ENCODE measurements around the gene KRT40. TPM values are rescaled to one million over a fixed set of nuclear protein-coding genes. Genes with fewer than 3 reads are reported as not detected.
"Not testable (repeated sequence)": the region's sequence is repeated elsewhere in the genome, so short reads cannot be mapped to it uniquely, and the experiment has no call there.

The KRT40 gene
- total RNA-seq (2014; rRNA removed; shearing (Covaris generic)) = not detected in 2 replicates

DNA sequence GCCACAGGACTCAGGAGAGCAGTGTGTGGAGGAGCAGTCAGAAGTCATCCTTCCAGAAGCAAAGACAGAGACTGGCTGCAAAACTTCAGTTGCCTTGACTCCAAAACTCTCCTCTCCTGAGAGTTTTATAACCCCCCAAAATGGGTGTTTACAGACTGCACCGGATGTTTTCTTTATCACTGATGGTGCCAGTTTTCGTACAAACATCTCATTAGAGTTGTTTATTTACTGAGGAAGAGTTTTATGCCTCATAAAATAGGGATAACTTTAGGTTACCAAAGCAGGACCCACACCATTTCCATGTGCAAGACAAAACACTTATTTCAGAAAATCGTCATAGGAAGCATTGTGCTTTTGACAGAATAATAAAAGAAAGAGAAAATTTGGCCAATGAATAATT lies at the start of gene KRT40:
TSS of gene KRT40 (minus strand) at position 101 of the 400 bp plus-strand sequence. CDS start at position 48, 53 bp downstream.
- no peak for DNase-seq (ENCODE audit: low read depth)

DNA sequence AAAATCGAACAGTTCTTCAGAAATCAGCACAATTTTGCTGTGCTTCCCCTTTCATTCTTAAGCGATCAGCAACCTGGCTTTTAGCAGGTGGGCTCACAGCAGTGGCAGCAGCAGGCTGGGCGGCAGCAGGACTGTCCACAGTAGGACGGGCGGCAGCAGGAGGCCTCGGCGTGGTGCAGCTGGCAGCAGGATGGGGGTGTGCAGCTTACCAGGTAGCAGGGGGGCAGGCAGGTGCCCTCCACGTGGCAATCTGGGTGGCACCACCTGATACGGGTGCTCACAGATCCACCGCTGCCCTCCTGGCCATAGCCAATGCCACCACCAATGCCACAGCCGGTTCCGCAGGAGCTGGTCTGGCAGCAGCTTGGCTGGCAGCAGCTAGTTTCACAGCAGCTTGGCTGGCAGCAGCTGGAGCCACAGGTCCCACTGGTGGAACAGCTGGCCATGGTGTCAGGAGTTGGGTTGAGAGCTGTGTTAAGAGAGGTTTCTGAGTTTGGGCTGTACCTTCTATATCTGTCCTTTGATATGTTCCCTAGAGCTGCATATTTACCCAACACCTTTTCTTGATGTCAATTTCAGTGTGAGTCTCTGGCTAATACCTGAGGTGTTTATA lies 45.6 kb upstream of the KRT40 start, which contains the start of gene KRTAP1-4:
TSS of gene KRTAP1-4 (minus strand) at position 563 of the 613 bp plus-strand sequence. CDS start at position 446, 117 bp downstream.
- DNase-seq (ENCODE audit: low read depth) = no peak

DNA sequence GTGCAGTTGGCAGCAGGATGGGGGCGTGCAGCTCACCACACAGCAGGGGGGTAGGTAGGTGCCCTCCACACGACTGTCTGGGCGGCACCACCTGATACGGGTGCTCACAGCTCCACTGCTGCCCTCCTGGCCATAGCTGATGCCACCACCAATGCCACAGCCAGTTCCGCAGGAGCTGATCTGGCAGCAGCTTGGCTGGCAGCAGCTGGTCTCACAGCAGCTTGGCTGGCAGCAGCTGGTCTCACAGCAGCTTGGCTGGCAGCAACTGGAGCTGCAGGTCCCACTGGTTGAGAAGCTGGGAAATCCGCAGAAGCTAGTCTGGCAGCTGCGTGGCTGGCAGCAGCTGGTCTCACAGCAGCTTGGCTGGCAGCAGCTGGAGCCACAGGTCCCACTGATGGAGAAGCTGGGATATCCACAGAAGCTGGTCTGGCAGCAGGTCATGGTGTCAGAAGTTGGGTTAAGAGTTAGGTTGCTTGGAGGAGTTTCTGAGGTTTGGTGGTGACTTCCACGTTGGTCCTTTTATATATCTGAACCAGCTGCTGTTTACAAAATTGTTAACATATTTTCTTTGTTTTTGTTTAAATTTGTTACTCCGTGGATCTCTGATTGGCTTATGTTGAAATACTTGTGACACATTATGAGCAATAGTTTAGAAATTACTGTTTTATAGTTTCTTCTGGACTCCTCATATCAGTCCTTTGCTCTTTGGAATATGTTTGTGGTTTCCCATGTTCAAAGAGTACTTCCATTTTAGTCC lies 42.8 kb upstream of the KRT40 start, which contains the start of gene KRTAP1-5:
TSS of gene KRTAP1-5 (minus strand) at position 494 of the 757 bp plus-strand sequence. CDS start at position 441, 53 bp downstream.
- DNase-seq (ENCODE audit: low read depth) = no peak

DNA sequence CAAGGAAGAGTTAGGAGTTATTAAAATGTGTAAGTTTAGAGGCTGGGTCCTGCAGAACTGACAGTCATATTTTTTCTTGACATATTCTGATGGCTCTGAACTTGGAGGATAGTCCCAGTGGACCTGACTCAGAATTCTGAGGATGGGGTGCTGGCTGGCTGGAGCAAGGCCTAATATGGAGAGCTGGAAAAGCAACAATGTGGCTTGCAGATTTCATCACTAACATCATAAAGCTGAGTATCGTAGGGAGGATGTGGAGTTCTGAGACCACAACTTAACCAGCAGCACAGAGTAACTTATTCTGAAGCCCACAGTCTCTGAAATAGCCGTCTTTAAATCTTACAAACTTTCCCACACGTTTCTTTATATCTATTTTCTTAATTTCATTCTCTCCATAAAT lies 40.6 kb upstream of the KRT40 start:
- no peak for DNase-seq (ENCODE audit: low read depth)

DNA sequence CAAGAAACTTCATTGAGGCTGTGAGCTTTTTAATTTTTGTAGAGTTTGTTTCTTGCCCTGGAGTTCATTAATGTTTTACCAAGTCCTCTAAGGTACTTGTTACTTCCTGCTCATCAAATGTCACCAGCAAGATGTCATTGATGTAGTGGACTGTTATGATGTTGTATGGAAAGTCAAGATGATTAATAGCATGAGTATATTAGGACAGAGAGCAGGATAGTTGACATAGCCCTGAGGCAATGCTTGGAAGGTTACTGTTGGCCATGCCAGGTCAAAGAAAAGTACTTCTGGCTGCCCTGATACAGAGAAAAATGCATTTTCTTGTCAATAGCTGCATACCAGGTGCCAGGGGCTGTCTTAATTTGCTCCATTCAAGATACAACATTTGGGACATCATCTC lies 36.2 kb upstream of the KRT40 start:
- no peak for DNase-seq (ENCODE audit: low read depth)

DNA sequence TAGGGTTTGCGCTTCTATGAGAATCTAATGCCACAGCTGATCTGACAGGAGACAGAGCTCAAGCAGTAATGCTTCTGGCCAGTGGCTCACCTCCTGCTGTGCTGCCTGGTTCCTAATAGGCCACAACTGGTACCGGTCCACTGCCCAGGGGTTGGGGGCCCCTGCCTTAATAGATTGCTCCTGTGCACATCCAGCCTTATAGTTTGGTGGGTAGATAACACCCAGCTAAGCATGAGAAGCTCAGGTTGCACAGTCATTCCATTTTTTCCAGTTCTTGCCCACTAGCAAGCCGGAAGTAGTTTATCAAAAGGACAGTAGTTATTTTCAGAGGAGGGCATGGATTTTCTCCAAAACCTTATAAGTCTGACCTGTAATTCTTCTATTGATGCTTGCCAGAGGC lies 35.3 kb upstream of the KRT40 start:
- DNase-seq (ENCODE audit: low read depth) = no peak

DNA sequence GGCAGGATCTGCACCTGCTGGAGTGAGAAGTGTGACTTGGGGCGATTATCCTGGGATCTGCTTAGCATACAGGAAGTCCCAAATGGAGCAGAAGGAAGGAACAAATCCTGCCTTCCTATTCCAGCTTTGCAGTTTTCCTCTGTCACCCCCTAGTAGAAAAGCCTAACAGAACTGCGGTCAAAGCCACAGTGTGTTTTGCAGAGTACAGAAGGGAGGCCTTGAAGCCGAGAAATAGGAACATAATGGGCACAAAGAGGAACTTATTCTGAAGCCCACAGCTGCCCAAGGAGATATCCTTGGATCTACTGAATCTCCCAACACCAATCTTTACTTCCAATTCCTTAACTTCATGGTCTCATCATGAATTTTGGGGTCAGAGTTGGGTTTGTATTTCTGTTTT lies 34.4 kb upstream of the KRT40 start:
- DNase-seq (ENCODE audit: low read depth) = no peak

DNA sequence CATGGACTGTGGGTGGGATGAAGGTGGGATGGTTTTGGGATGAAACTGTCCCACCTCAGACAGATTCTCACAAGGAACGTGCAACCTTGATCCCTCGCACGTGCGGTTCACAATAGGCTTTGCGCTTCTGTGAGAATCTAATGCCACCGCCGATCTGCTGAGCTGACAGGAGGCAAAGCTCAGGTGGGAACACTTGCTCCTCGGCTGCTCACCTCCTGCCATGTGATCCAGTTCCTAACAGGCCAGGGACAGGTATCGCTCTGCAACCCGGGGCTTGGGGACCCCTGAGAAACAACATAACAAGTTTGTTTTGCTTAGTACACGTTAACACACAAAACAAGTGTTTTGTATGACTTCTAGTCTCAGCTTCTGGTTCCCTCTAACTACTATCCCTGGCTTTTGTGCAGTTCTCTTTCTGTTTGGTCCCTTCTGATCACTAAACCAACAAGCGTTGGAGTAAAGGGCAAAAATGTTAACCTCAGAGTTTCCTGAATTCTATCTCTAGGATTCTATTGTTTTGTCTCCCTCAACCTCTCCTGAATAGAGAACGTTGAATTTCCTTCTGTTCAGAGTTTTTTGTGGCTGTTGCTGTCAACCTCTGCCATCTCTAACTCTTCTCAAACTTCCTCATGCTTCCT lies 32.6 kb upstream of the KRT40 start:
- DNase-seq (ENCODE audit: low read depth) = no peak

DNA sequence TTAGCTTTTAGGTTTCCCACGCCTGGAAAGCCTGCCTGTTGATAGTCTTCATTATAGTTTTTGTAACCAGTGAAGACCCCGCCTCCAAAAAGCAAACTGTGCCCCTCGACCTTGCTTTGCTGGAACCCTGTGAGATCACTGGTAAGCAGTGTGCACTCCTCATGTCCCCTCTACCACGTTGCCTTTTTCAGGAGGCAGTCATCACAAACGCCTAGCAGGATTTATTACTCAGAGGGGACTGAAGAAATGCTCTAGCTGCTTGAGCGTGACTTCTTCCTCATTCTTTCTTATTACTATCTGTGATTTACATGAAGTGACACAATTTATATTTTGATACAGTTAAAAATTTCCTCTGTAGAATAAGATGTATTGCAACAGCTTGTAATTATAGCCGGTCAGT lies 31.3 kb upstream of the KRT40 start:
- no peak for DNase-seq (ENCODE audit: low read depth)

DNA sequence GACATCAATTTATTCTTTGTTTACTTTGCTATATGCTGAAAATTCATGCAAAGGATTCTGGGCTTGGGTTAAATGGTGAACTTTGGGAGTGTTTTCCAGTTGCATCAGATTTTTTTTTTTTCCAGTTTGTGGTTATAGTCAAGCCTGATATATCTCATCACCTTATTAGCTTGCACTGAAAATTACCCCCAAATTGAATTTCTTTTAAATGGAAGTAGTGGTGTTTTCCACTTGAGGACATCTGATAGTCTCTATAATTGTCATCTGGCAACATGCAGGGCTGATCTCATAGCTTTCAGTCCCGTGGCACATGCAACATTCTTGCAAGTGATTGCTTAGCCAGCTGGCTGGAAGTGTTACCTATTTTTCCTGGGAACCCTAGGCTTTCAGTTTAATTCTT lies 29.5 kb upstream of the KRT40 start:
- DNase-seq (ENCODE audit: low read depth) = no peak

DNA sequence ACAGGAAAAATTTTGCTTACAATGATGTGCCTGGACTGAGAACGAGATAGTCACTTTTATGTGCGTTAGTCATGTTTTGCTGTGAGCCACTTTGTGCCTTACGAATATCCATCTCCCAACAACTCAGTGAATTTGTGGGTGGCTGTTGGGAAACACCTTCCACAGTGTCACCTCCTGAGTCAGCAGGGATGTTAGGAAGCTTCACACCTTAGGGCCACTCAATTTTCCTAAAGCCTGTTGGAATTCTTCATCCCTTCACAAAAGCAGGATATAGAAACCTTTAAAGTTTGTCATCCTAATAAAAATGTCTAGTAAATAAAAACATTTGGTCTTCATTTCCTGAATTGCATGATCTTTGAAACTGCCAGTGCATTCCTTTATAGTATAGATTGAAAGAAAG lies 29.1 kb upstream of the KRT40 start:
- DNase-seq (ENCODE audit: low read depth) = no peak

DNA sequence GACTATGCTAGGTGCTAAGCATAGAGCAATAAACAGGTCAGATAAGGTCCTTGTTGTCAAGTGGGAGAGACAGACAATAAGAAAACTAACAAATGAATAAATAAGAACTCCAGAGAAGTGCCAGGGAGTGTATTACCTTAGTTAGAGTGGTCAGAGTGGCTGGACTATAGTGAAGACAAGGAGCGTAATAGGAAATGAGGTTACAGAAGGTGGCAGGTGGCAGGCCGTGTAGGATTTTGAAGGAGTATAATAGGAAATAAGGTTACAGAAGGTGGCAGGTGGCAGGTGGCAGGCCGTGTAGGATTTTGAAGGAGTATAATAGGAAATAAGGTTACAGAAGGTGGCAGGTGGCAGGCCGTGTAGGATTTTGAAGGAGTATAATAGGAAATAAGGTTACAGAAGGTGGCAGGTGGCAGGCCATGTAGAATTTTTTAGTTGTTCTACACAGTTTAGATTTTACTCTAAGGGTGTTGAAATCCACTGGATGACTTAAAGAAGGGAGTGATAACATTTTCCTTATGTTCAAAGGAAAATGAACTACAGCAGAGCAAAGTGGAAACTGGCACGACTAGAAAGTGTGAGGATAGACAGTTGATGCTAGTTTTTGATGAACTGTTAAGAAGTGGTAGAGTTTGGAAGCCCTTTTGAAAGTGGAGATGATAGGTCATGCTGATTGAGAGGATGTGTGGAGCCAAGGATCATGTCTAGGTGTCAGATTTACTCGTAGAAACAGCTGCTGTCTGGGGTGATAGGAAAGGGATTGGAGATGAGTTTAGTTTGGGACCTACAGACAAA lies 28.4 kb upstream of the KRT40 start:
- no peak for DNase-seq (ENCODE audit: low read depth)

DNA sequence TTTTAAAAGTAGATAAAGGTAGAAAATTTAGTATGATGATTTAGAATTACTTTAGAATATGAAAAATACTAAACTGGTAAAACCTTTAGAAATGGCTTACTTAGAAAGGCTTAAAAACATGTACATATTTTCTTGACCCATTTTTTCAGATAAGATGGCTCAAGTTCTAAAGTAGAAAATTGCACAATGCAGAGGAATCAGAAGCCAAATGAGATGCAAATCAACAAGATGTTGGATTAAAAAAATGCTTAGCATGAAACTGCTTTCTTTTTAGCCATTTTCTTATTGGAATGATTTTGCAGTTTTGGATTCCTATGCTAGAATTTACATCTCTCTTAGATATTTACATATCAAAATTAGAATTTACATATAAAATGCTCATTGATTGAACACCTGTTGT lies 26.3 kb upstream of the KRT40 start:
- DNase-seq (ENCODE audit: low read depth) = no peak

DNA sequence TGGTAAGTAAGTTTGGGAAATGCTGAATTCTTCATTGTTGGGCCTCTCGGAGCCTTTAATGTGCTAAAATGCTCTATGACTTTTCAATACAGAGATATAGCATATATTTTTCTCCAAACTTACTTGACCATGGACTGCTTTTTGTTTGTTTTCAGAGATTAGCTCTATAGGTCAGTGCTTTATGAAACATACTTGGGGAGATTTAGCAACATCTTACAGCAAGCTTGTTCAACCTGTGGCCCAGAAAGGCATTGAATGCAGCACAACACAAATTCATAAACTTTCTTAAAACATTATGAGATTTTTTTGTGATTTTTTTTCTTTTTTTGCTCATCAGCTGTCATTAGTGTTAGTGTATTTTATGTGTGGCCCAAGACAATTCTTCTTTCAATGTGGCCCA lies 25.8 kb upstream of the KRT40 start:
- no peak for DNase-seq (ENCODE audit: low read depth)

DNA sequence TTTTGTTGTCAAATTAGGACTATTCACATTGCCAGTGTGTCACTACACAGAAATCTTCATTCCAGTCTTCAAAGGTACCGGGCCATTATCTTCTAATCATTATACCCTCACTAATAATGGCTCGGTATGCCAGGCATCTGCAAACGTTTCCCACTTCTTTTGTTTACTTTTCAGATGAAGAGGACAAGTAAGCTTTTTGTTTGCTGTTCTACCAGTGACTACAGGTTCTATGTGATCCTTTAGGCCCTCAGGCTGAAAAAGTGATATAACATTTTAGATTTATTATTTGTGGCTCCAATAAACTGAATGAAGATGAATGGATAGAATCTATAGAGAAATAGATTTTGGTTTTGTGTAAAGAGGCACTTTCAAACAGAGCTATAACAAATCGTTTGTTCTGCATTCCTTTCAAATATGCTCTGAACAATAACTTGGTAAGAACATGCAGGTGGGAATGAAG lies 25.2 kb upstream of the KRT40 start:
- DNase-seq (ENCODE audit: low read depth) = no peak

DNA sequence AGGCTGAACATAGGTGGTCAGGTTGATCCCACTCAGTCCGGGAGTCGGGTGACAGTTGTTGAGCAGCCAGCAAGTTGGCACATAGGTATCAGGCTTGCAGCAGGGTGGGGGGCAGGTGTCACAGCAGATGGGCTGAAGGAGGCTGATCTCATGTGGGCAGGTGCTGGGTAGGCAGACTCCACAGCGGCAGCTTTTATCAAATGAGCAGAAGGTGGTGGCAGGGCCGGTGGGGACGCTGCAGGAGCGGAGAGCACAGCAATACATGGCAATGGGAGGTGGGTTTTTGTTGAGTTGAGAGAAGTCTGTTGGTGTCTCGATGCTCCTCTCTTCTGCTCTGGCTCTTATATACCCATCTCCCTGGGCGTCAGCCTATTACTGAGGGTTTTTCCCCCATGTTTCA lies 24.7 kb upstream of the KRT40 start, which contains the start of gene KRTAP3-1:
TSS of gene KRTAP3-1 (minus strand) at position 318 of the 400 bp plus-strand sequence. CDS start at position 264, 54 bp downstream.
- DNase-seq (ENCODE audit: low read depth) = no peak

DNA sequence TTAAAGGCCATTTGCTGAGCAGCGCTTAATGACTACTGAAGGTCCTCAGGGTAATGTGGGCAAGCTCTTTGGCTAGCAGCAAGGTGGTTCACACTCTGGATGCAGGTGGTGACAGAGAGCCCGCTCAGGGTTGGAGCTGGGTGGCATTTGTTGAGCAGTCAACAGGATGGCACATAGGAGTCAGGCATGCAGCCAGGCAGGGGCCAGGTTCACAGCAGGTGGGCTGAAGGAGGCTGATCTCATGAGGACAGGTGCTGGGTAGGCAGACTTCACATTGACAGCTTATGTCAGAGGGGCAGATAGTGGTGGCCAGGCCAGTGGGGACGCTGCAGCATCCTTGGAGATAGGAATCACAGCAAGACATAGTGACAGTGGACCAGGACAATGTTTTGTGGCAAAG lies 20.3 kb upstream of the KRT40 start:
- no peak for DNase-seq (ENCODE audit: low read depth)

DNA sequence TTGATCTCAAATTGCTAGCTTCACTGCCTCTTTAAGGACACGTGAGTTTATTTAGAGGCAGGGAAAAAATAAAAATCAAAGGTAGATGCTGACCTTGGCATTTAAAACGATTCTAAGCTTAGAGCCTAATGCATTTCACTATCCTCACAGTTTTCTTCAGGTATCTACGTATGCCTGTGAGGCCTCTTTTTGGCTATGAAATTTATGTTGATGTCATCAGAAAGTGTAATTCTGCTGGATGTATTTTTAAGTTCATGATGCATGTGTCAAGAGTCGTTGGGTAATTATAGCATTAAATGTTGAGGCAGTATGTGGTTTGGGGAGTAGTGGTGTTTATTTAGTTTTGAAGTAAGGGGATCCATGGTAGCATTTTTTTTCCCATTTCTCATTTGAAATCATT lies 19.8 kb upstream of the KRT40 start:
- no peak for DNase-seq (ENCODE audit: low read depth)

DNA sequence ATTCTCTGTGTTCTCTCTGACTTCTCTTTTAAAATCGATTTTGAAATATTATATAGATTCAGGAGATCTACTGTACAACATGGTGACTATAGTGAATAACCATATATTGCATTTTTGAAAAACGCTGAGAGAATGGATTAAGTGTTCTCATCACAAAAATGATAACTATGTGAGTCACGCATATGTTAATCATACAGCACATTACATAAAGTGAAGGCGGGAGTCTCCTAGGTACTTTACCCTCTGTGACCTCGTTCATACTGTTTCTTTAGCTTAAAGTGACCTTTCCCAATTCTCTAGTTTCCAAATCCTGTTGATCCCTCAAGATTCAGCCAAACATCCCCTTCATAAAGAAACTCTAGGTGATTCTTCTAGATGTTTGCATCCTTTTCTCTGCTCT lies 18.7 kb upstream of the KRT40 start:
- DNase-seq (ENCODE audit: low read depth) = no peak

DNA sequence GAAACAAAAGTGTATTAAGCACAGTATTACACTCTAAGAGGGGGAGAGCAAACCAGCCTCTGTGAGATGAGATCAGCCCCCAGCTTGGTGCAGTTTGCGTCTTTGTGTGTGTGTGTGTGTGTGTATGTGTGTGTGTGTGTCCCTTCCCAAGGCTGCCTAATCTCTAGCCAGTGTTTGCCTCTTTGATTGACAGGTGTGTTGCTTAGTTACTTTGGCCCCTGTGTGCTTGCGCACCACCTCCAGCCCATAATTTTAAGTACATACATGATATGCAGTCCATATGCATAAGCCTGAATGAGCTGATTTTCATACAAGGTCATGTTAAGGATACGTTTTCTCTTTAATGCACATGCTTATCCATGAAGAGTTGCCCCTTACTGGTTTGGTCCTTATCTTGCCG lies 17.7 kb upstream of the KRT40 start:
- no peak for DNase-seq (ENCODE audit: low read depth)

DNA sequence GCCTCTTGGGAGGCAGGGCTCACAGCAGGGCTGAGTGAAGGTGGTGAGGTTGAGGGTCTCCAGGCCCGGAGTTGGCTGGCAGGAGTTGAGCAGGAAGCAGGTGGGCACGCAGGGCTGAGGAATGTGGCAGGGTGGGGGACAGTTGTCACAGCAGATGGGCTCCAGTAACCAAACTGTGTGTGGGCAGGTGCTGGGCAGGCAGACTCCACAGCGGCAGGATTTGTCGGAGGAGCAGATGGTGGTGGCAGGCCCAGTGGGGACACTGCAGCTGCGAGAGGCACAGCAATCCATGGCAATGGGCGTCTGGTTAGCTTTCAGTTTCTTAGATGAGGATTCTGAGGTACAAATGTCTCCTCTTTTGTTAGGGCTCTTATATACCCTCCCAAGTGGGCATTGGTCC lies 15.4 kb upstream of the KRT40 start, which contains the start of gene KRTAP3-2:
TSS of gene KRTAP3-2 (minus strand) at position 344 of the 400 bp plus-strand sequence. CDS start at position 291, 53 bp downstream.
- not testable (repeated sequence) for DNase-seq (ENCODE audit: low read depth)

DNA sequence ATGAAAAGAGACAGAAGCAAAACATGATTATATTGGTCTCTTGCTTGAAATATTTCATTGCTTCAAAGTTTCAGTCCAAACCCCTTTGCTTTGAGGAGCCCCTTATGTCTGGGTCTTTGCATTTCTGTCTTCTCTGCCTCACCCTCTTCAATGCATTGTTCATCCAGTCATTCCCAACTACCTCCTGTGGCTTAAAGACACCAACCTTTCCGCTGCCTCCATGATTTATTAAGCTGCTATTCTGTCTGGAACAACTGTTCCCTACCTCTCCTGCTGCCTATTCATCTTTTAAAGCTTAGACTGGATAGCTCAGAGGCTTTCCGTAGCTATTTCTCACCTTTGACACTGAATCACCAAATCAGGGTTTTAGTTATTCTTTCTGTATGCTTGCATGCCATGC lies 13.2 kb upstream of the KRT40 start:
- DNase-seq (ENCODE audit: low read depth) = no peak

All from Daoy (cell line).